ENCODE data around the gene DPP4. TPM values are rescaled to one million over a fixed set of nuclear protein-coding genes. Genes with fewer than 3 reads are reported as not detected.

Gene DPP4
- total RNA-seq, 2 experiments from 2014 or later, result 116 to 152 TPM

DNA sequence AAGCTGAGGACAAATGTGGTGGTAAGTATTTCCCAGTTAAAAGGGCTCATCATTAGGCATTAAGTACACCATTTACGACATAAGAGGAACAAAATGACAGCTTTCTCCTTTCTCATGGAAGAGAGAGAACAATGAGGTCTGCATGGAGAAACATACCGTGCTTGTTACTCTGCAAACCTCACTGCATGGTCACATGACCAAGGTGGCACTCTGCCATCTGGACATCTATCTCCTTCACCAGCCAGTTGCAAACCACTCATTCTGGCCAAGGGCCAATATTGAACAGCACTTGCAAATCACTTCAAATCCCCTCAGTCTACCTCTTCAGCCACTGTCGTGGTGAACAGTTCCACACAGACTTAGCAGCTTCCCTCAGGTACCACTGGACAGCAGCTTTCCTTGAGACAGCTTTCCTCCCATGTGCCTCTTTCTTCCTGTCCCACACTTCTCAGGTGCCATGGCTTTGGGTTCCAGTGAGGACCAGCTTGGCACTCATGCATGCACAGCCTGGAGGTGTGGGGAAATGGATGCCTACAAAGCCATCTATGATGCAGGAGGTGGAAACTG is 29.5 kb upstream of the DPP4 start:
- CTCF ChIA-PET, result no interaction called here
- H3K27ac Mint-ChIP-seq, result no peak overlapping the region

DNA sequence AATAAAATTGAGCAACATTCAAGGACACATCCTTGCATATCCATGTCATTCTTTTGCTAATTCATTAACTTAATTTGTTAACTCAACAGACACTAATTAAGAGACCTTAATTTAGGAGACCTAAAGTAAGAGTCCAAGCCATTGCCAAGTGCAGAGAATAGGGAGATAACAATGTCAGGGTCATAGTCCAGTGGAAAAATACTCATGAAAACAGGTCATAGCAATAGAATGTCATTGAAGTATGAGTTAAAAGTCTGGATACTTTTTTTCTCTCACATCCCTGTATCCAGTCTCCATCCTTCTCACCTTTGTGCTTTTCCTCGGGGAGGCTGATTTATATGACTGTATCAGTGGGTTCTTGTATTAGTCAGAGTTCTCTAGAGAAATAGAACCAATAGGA is 26.6 kb upstream of the DPP4 start:
- POLR2A ChIA-PET, result no interaction called here
- H3K4me1 Mint-ChIP-seq, result no peaks in the 10 kb centered on the region
- CTCF ChIA-PET, result no interaction called here
- H3K27ac Mint-ChIP-seq, result no peak overlapping the region
- H3K4me3 Mint-ChIP-seq, result no peak overlapping the region
- no peaks in the 10 kb centered on the region for H3K36me3 Mint-ChIP-seq (ENCODE audit: low read depth)
- peaks cover 7% of the 10 kb centered on the region for H3K9me3 Mint-ChIP-seq
- H3K27me3 Mint-ChIP-seq, result peaks cover 3% of the 10 kb centered on the region
- no peak for DNase-seq

More for the DNA sequence above, 29.5 kb upstream of the DPP4 start:
- no peak overlapping the region for H3K4me3 Mint-ChIP-seq
- DNase-seq, result no peak
- POLR2A ChIA-PET, result no interaction called here
- H3K27me3 Mint-ChIP-seq, result peaks cover 3% of the 10 kb centered on the region
- H3K9me3 Mint-ChIP-seq, result peaks cover 7% of the 10 kb centered on the region
- H3K36me3 Mint-ChIP-seq (ENCODE audit: low read depth), result no peaks in the 10 kb centered on the region
- peaks cover 9% of the 10 kb centered on the region for H3K4me1 Mint-ChIP-seq

GRCh38 chr2:162099836-162100235 is 25.8 kb upstream of the DPP4 start:
- H3K36me3 Mint-ChIP-seq (ENCODE audit: low read depth), result no peaks in the 10 kb centered on the region
- H3K27ac Mint-ChIP-seq, result no peak overlapping the region
- peaks cover 3% of the 10 kb centered on the region for H3K27me3 Mint-ChIP-seq
- CTCF ChIA-PET, result interaction anchor here (0.6 to 1.2 kb wide), 2 partner anchors 43 to 1909 kb away, joined by 3 read pairs; no protein-coding TSS in a partner anchor
- DNase-seq, result no peak
- POLR2A ChIA-PET, result no interaction called here
- H3K4me3 Mint-ChIP-seq, result no peak overlapping the region
- peaks cover 7% of the 10 kb centered on the region for H3K9me3 Mint-ChIP-seq
- no peaks in the 10 kb centered on the region for H3K4me1 Mint-ChIP-seq

GRCh38 chr2:162092658-162093556 is 18.9 kb upstream of the DPP4 start:
- H3K9me3 Mint-ChIP-seq, result no peaks in the 10 kb centered on the region
- no peaks in the 10 kb centered on the region for H3K27me3 Mint-ChIP-seq
- H3K4me1 Mint-ChIP-seq, result peaks cover 13% of the 10 kb centered on the region
- H3K27ac Mint-ChIP-seq, result no peak overlapping the region
- DNase-seq, result no peak
- H3K4me3 Mint-ChIP-seq, result no peak overlapping the region
- ChIA-PET CTCF (no interaction called here), POLR2A (no interaction called here)
- H3K36me3 Mint-ChIP-seq (ENCODE audit: low read depth), result peaks cover 2% of the 10 kb centered on the region

- Mint-ChIP-seq H3K4me1 (peaks cover 13% of the 10 kb centered on the region), H3K36me3 (ENCODE audit: low read depth) (peaks cover 2% of the 10 kb centered on the region), H3K9me3 (no peaks in the 10 kb centered on the region), H3K27me3 (no peaks in the 10 kb centered on the region), H3K27ac (no peak overlapping the region), H3K4me3 (no peak overlapping the region)
- ChIA-PET POLR2A (no interaction called here), CTCF (no interaction called here)
- no peak for DNase-seq
Measured at GRCh38 chr2:162092008-162092390, 18.0 kb upstream of the DPP4 start.

DNA sequence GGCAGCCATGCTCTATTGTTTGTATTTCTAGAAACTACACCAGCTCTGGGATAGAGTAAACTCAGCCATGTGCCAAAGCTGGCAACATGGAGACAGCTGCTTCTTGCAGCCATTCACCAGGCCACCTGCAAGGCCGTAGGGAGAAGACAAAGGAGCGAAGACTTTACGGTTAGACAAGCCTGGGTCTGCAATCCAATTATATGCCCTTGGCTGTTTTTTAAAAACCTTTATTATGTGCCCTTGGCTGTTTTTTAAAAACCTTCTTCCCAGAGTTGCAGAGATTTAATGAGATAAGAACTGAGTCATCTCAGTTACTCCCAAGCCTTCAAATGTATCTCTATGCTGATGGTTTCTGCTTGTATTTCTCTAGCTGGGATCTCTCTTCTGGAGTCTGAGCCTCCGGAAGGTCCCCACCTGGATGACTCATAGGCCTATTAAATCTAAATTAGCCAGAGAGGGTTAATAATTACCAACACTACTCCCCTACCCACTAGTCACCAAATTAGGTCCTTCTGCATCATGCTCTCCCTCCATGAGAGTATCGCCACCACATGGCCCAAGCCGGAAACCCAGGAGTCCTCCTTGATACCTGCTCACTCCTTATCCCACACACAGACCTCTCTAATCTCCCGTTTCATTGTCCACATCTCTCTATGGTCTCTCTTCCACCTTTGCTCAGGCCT is 17.5 kb upstream of the DPP4 start:
- Mint-ChIP-seq H3K36me3 (ENCODE audit: low read depth) (peaks cover 2% of the 10 kb centered on the region), H3K4me3 (no peak overlapping the region), H3K27ac (no peak overlapping the region), H3K9me3 (no peaks in the 10 kb centered on the region), H3K27me3 (no peaks in the 10 kb centered on the region), H3K4me1 (peaks cover 13% of the 10 kb centered on the region)
- no peak for DNase-seq
- POLR2A ChIA-PET, result no interaction called here
- CTCF ChIA-PET, result interaction anchor here (1.5 to 1.6 kb wide), 2 partner anchors 13 to 17 kb away, joined by 4 to 6 read pairs; partner anchors contain the start of gene DPP4

DNA sequence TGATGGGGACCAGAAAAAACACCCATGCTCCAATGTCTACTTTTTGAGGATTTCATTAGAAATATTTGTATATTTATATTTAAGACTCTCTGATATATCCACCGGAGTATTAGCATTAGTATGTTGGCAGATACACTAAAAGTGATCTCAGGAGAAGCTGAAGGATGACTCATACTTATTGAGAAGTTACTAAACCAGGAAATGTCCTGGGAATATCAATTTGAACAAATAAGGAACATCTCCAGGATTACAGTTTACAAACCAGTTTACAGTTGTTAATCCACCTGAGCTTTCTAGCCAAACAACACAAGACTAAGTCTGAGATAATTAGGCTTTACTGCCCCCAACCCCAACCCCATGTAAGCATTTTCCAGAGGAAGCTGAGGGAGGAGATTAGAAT is 16.1 kb upstream of the DPP4 start:
- Mint-ChIP-seq H3K27me3 (no peaks in the 10 kb centered on the region), H3K4me3 (no peak overlapping the region), H3K9me3 (no peaks in the 10 kb centered on the region), H3K36me3 (ENCODE audit: low read depth) (peaks cover 2% of the 10 kb centered on the region), H3K4me1 (peaks cover 13% of the 10 kb centered on the region), H3K27ac (no peak overlapping the region)
- ChIA-PET CTCF (interaction anchor here (0.9 to 1.6 kb wide), 3 partner anchors 8 to 16 kb away, joined by 3 to 6 read pairs (median 4); partner anchors contain the start of gene DPP4), POLR2A (no interaction called here)
- DNase-seq, result no peak

- Mint-ChIP-seq H3K27ac (no peak overlapping the region), H3K27me3 (no peaks in the 10 kb centered on the region), H3K9me3 (no peaks in the 10 kb centered on the region), H3K36me3 (ENCODE audit: low read depth) (no peaks in the 10 kb centered on the region), H3K4me3 (no peak overlapping the region), H3K4me1 (peaks cover 8% of the 10 kb centered on the region)
- no peak for DNase-seq
- CTCF ChIA-PET, result no interaction called here
- POLR2A ChIA-PET, result no interaction called here
Measured at GRCh38 chr2:162086904-162087303, 12.9 kb upstream of the DPP4 start.

- Mint-ChIP-seq H3K27ac (no peak overlapping the region), H3K9me3 (peaks cover 1% of the 10 kb centered on the region), H3K27me3 (no peaks in the 10 kb centered on the region), H3K36me3 (ENCODE audit: low read depth) (no peaks in the 10 kb centered on the region), H3K4me1 (peaks cover 4% of the 10 kb centered on the region), H3K4me3 (no peak overlapping the region)
- DNase-seq, result no peak
- POLR2A ChIA-PET, result no interaction called here
- CTCF ChIA-PET, result interaction anchor here (2.0 kb wide), 1 partner anchor 10 kb away, joined by 5 read pairs; no protein-coding TSS in a partner anchor
Measured at GRCh38 chr2:162085090-162085891, 11.3 kb upstream of the DPP4 start.

- no peak overlapping the region for H3K4me3 Mint-ChIP-seq
- ChIA-PET POLR2A (no interaction called here), CTCF (interaction anchor here (2.0 kb wide), 1 partner anchor 9 kb away, joined by 5 read pairs; no protein-coding TSS in a partner anchor)
- H3K27me3 Mint-ChIP-seq, result no peaks in the 10 kb centered on the region
- no peak overlapping the region for H3K27ac Mint-ChIP-seq
- H3K36me3 Mint-ChIP-seq (ENCODE audit: low read depth), result peaks cover 4% of the 10 kb centered on the region
- H3K4me1 Mint-ChIP-seq, result peaks cover 3% of the 10 kb centered on the region
- H3K9me3 Mint-ChIP-seq, result peaks cover 9% of the 10 kb centered on the region
- DNase-seq, result no peak
Measured at GRCh38 chr2:162084536-162084935, 10.5 kb upstream of the DPP4 start.

DNA sequence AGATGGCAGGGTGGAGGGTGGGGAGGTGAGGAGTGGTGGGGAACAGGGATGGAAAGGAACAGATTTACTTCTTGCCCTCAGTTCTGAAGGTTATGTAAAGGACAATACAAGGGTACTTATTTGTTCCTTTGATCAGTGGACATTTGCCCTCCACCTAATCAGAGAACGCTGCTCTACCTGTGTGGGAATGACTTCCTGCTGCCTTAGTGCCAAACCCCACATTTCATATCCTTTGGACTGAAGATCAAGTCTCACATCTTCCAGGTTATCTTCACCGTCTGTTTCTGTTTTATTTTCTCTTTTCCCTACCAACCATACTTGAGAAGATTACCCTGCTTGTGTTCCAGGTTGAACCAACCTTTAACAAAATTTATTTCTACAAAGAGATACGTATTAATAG is 8.7 kb upstream of the DPP4 start:
- Mint-ChIP-seq H3K27ac (no peak overlapping the region), H3K9me3 (peaks cover 26% of the 10 kb centered on the region), H3K4me1 (no peaks in the 10 kb centered on the region), H3K36me3 (ENCODE audit: low read depth) (peaks cover 21% of the 10 kb centered on the region), H3K27me3 (no peaks in the 10 kb centered on the region), H3K4me3 (no peak overlapping the region)
- ChIA-PET POLR2A (no interaction called here), CTCF (interaction anchor here (0.9 kb wide), 1 partner anchor 10 kb away, joined by 3 read pairs; no protein-coding TSS in a partner anchor)
- DNase-seq, result no peak

DNA sequence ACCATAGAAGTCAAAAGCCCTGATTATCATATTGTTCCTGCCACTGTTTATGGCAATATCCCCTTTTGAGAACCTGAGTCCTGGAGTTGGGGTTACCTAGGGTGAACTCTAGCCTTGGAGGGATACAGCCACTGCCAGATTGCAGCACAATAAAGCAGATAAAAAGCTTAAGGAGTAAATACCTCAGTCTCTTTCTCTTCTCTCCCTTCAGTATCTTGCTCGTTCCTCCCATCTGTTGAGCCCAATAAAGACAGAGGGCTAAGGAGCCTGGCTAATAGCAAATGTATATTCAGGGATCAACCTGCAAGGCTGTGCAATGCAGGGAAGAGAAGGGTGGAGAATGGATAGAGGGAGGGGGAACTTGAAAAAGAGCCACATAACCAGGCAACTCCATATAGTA is 8.0 kb upstream of the DPP4 start:
- no peak for DNase-seq
- peaks cover 32% of the 10 kb centered on the region for H3K9me3 Mint-ChIP-seq
- H3K27ac Mint-ChIP-seq, result no peak overlapping the region
- ChIA-PET CTCF (interaction anchor here (1.0 kb wide), 1 partner anchor 8 kb away, joined by 3 read pairs; no protein-coding TSS in a partner anchor), POLR2A (no interaction called here)
- no peak overlapping the region for H3K4me3 Mint-ChIP-seq
- H3K27me3 Mint-ChIP-seq, result no peaks in the 10 kb centered on the region
- no peaks in the 10 kb centered on the region for H3K4me1 Mint-ChIP-seq
- H3K36me3 Mint-ChIP-seq (ENCODE audit: low read depth), result peaks cover 27% of the 10 kb centered on the region

All from activated CD4-positive, alpha-beta T cell treated with anti-CD3 and anti-CD28 coated beads, Interleukin-2, amount 10 ng/mL, durations not matched to agents 7 days and 5 days (primary cell).